Lung (tissue), 12 donors: ENCODE results near the gene MEF2D. TPM values are rescaled to one million over a fixed set of nuclear protein-coding genes. Genes with fewer than 3 reads are reported as not detected.

ENCODE experiments used
- ATAC-seq: fragments of 200-7000 bp; cut with Tn5 transposase; one replicate; pipeline ENCODE4 v1.9.1; 2020; ENCODE audit warnings: moderate number of reproducible peaks; ENCODE audit not compliant: insufficient read depth, low FRiP score
- DNase-seq, 3 donors: peaks; one replicate each; pipeline ENCODE4 v3.0.0-alpha.2; 2013 to 2017
- H3K27ac ChIP-seq, 2 donors: one replicate each; pipeline ENCODE4 v1.5.1; 2013; ENCODE audit warnings: mild to moderate bottlenecking in 2 of 2, moderate library complexity in 2 of 2, control low read depth in 1 of 2, inconsistent platforms in 1 of 2, low read depth in 1 of 2, low read length in 1 of 2
- H3K27me3 ChIP-seq, 3 donors: one replicate each; pipeline ENCODE4 v1.5.1; 2013; ENCODE audit warnings: low read length in 2 of 3; ENCODE audit not compliant: control insufficient read depth in 3 of 3, insufficient read depth in 3 of 3
- H3K36me3 ChIP-seq, 4 donors: one replicate each; pipeline ENCODE4 v1.5.1; 2013; ENCODE audit warnings: low read length in 4 of 4, mild to moderate bottlenecking in 1 of 4, moderate library complexity in 1 of 4; ENCODE audit not compliant: control insufficient read depth in 4 of 4, insufficient read depth in 4 of 4
- H3K4me1 ChIP-seq, 5 donors: one replicate each; pipeline ENCODE4 v1.5.1; 2013; ENCODE audit warnings: low read length in 5 of 5, mild to moderate bottlenecking in 2 of 5, moderate library complexity in 1 of 5; ENCODE audit not compliant: control insufficient read depth in 5 of 5, insufficient read depth in 5 of 5
- H3K4me3 ChIP-seq: one replicate; pipeline ENCODE4 v1.5.1; 2013; ENCODE audit warnings: mild to moderate bottlenecking, control low read depth, moderate library complexity
- H3K9ac ChIP-seq, 2 donors: one replicate each; pipeline ENCODE4 v1.5.1; 2013; ENCODE audit warnings: low read length in 2 of 2, control low read depth in 1 of 2; ENCODE audit not compliant: insufficient read depth in 1 of 2
- H3K9me3 ChIP-seq, 4 donors: one replicate each; pipeline ENCODE4 v1.5.1; 2013; ENCODE audit warnings: low read length in 3 of 4, mild to moderate bottlenecking in 1 of 4, moderate library complexity in 1 of 4; ENCODE audit not compliant: control insufficient read depth in 4 of 4, insufficient read depth in 3 of 4
- WGBS, 2 donors: extraction: QIAGEN DNeasy Blood & Tissue Kit; methylation state at CpG; one replicate each; pipeline ENCODE4 v1.1.7; 2013; 5-methylcytosine and 5-hydroxymethylcytosine counted together
- polyA plus RNA-seq, 2 donors: library from polyadenylated mRNA; stranded (reverse); fragments of 200-250 nt; gene quantifications; one replicate each; pipeline ENCODE4 v1.2.1, GENCODE V29; 2013
- total RNA-seq, 2 donors: library from RNA; depleted of rRNA in 1 of 2; stranded (reverse); fragments of >200 nt in 1 of 2; gene quantifications; one replicate each; pipeline ENCODE4 v1.2.1, GENCODE V29; 2014 to 2021
- TF ChIP-seq, protein P1 (sequence below): IDR thresholded peaks from 2 replicates; pipeline ENCODE4 v1.5.1; 2012; ENCODE audit warnings: mild to moderate bottlenecking; ENCODE audit errors: control extremely low read depth, extremely low read depth
- donor health status: control.
- donor health status: control.
- donor health status: Bipolar disorder and iron deficiency.
- donor health status: healthy.
- donor health status: DM: yes; HTN: yes; CAD: no.

MEF2D gene
- total and polyA plus RNA-seq, 4 donors = 23.0 to 52.5 (median 23.1) TPM

GRCh38 chr1:156433032-156433431 lies 67.5 kb downstream of the MEF2D start:
- peaks cover 0 to 96% (median 95%) of the 10 kb centered on the region in 3 donors for H3K27me3 ChIP-seq
- H3K4me3 ChIP-seq = no peak overlapping the region
- H3K27ac ChIP-seq = no peak overlapping the region
- peaks cover 0 to 6% (median 0%) of the 10 kb centered on the region in 4 donors for H3K9me3 ChIP-seq
- no peak overlapping the region for H3K9ac ChIP-seq
- H3K4me1 ChIP-seq = peaks cover 0 to 18% (median 5%) of the 10 kb centered on the region in 5 donors
- no peak for DNase-seq
- TF ChIP-seq, protein P1, sequence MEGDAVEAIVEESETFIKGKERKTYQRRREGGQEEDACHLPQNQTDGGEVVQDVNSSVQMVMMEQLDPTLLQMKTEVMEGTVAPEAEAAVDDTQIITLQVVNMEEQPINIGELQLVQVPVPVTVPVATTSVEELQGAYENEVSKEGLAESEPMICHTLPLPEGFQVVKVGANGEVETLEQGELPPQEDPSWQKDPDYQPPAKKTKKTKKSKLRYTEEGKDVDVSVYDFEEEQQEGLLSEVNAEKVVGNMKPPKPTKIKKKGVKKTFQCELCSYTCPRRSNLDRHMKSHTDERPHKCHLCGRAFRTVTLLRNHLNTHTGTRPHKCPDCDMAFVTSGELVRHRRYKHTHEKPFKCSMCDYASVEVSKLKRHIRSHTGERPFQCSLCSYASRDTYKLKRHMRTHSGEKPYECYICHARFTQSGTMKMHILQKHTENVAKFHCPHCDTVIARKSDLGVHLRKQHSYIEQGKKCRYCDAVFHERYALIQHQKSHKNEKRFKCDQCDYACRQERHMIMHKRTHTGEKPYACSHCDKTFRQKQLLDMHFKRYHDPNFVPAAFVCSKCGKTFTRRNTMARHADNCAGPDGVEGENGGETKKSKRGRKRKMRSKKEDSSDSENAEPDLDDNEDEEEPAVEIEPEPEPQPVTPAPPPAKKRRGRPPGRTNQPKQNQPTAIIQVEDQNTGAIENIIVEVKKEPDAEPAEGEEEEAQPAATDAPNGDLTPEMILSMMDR = no peak
- ATAC-seq = no peak
- WGBS, 2 donors = 26 to 30% methylated on average over 4 of the region's 4 CpGs
- H3K36me3 ChIP-seq = no peaks in the 10 kb centered on the region

DNA sequence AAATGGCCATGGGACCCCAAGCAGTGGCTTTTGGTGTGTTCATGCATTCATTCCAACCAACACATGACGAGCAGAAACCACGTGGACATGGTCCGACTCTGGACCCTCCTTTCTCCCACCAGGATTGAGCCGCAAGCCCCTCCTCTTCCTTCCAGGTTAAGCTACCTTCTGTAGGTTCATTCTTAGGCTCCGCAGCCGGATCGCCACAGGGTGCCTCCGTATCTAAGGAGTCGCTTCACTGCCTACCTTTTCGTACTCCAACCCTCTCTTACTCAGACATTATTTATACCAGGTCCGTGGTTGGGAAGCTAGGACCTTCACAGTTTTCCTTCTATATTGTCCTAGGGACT lies 67.9 kb downstream of the MEF2D start:
- Histone ChIP-seq H3K4me3 (no peak overlapping the region), H3K36me3 (no peaks in the 10 kb centered on the region), H3K9ac (no peak overlapping the region), H3K4me1 (peaks cover 0 to 18% (median 5%) of the 10 kb centered on the region in 5 donors), H3K9me3 (peaks cover 0 to 6% (median 0%) of the 10 kb centered on the region in 4 donors), H3K27ac (no peak overlapping the region), H3K27me3 (peaks cover 0 to 95% (median 95%) of the 10 kb centered on the region in 3 donors)
- no peak for ATAC-seq
- WGBS, 2 donors = 5 to 6% methylated on average over 11 of the region's 11 CpGs
- DNase-seq = no peak
- TF ChIP-seq, protein P1 = no peak

DNA sequence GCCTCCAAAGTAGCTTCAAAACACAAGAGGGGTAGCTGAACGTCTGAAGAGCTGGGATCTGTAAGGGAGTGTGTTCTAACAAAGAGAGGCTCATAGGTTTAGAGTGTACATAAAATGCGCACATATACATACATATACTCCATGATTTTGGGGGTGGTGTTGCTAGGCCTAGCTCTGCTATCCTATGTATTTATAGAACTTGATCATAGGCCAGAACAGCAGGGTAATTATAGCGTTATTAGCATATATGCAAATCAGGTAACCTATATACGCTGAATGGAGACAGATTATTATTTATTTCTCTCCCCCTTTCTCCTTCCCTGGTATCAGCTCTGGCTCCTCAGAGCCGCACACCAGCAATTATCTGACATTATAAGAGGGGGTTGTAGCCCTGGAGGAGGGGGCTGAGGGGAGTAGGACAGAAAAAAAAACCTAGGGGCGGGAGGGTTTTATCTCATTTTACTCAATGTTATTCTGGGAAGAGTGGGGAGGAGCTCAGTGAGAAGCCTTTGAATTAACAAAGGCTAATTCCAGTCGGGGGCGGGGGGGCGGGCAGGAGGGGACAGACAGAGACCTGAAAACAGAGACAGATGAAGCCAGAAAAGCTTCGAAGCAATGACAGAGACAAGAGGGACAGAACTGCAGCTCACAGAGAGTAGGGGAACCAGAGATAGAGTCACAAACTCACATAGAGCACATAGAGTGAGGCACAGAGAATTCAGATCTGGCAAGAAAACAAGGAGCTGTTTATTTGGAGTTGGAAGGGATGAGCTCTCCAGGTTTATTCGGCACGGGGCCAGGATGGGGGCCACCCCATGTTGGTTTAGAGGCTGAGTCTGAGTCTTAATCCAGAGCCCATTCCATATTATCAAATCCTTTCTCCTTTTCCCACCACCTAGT lies 68.6 kb downstream of the MEF2D start:
- ATAC-seq (no peak), DNase-seq (no peak)
- TF ChIP-seq, protein P1 = no peak
- Histone ChIP-seq H3K27ac (no peak overlapping the region), H3K9ac (no peak overlapping the region), H3K9me3 (peaks cover 0 to 6% (median 0%) of the 10 kb centered on the region in 4 donors), H3K36me3 (no peaks in the 10 kb centered on the region), H3K4me3 (no peak overlapping the region), H3K4me1 (peaks cover 0 to 18% (median 5%) of the 10 kb centered on the region in 5 donors), H3K27me3 (peaks cover 2 to 95% (median 95%) of the 10 kb centered on the region in 3 donors)
- WGBS, 2 donors = 16 to 20% methylated on average over 12 of the region's 12 CpGs
